ENCODE results near the gene NCOA7.
"Not testable (repeated sequence)": the region's sequence is repeated elsewhere in the genome, so short reads cannot be mapped to it uniquely, and the experiment has no call there.

The NCOA7 gene

DNA sequence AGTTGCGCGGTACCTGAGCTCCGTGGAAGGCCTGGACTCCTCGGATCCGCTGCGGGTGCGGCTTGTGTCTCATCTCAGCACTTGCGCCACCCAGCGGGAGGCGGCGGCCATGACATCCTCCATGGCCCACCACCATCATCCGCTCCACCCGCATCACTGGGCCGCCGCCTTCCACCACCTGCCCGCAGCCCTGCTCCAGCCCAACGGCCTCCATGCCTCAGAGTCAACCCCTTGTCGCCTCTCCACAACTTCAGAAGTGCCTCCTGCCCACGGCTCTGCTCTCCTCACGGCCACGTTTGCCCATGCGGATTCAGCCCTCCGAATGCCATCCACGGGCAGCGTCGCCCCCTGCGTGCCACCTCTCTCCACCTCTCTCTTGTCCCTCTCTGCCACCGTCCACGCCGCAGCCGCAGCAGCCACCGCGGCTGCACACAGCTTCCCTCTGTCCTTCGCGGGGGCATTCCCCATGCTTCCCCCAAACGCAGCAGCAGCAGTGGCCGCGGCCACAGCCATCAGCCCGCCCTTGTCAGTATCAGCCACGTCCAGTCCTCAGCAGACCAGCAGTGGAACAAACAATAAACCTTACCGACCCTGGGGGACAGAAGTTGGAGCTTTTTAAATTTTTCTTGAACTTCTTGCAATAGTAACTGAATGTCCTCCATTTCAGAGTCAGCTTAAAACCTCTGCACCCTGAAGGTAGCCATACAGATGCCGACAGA, 31.4 kb upstream of the NCOA7 start:
- DNase-seq, result no peak

- DNase-seq, result no peak
Measured at GRCh38 chr6:125759959-125760457, 30.8 kb upstream of the NCOA7 start.

GRCh38 chr6:125764121-125764671, 26.6 kb upstream of the NCOA7 start:
- no peak for DNase-seq

- DNase-seq, result no peak
Measured at GRCh38 chr6:125765944-125766343, 24.8 kb upstream of the NCOA7 start.

GRCh38 chr6:125766641-125767040, 24.1 kb upstream of the NCOA7 start:
- no peak for DNase-seq

DNA sequence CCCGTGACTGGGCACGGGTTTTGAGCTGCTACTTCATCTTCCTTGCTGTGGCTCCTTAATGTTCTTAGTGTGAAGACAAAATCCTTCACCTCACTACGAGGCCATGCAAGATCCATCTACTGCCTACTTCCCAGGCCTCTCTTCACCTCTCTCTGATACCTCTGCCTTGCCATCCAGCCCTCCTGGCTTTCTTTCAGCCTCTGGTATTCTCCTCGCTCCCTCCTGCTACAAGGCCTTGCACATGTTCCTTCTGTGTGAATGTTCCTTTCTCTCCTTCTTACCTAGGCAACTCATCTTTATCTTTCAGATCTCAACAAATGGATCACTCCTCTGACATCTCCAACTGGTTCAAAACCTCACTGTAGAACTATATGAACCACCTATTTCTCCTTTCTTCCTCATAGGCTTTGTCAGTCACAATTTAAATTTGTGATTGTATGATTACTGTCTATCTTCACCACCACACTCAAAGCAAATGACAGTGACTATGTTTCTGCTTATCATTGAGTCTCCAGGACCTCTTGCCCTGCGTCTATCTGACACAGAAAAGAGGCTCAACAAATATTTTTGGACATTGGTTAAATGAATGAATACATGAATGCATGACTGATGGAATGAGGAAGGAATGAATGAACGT, 21.5 kb upstream of the NCOA7 start:
- no peak for DNase-seq

DNA sequence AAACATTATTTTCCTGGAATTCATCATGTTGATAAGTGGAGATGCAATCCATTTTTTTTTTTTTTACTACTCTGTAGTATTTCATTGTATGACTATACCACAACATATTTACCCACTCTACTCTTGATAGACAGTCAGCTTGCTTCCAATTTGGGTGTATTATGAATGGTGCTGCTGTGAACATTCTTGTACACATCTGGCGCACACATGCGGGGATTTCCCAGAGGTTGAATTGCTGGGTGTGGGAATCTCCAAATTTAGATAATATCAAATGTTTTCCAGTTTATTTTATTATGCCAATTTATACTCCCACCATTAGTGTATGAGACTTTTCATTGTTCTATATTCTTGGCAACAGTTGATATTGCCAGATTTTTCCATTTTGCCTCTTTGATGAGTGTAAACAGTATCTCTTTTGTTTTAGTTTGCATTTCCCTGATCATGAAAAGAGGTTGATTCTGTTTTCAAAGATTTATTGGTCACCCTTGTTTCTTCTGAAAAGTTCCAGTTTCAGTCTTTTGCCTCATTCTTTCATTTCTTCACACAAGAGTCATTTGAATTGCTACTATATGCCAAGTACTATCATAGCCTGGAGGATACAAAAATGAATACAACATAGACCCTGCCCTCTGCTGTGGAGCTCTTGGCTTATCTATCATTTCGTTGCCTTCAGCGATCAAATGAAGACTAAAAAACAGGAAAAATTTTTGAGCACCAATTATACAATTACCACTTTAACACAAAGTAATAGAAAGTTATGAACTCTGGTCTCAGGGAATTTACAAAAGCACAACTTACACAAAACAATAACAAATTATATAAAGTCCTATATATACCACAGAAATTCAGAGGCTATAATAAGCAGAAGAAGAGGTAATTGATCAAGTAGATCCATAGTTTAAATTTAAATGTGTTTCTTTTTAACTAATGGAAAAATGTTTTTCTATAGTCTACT, 17.1 kb upstream of the NCOA7 start:
- no peak for DNase-seq

DNA sequence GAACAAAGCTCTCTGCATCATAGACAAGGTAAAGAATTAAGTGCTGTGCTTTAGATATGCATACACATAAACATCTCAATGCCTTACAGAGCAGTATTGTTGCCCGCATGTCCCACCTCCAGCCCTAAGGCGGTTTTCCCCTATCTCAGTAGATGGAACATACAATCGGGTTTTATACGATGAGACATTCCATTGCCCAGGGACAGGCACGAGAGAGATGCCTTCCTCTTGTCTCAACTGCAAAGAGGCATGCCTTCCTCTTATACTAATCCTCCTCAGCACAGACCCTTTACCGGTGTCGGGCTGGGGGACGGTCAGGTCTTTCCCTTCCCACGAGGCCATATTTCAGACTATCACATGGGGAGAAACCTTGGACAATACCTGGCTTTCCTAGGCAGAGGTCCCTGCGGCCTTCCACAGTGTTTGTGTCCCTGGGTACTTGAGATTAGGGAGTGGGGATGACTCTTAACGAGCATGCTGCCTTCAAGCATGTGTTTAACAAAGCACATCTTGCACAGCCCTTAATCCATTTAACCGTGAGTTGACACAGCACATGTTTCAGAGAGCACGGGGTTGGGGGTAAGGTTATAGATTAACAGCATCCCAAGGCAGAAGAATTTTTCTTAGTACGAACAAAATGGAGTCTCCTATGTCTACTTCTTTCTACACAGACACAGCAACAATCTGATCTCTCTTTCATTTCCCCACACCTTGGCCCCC, 14.5 kb upstream of the NCOA7 start:
- not testable (repeated sequence) for DNase-seq

- peak; percentile 98 for DNase-seq
Measured at GRCh38 chr6:125779924-125780539, 10.7 kb upstream of the NCOA7 start.

DNA sequence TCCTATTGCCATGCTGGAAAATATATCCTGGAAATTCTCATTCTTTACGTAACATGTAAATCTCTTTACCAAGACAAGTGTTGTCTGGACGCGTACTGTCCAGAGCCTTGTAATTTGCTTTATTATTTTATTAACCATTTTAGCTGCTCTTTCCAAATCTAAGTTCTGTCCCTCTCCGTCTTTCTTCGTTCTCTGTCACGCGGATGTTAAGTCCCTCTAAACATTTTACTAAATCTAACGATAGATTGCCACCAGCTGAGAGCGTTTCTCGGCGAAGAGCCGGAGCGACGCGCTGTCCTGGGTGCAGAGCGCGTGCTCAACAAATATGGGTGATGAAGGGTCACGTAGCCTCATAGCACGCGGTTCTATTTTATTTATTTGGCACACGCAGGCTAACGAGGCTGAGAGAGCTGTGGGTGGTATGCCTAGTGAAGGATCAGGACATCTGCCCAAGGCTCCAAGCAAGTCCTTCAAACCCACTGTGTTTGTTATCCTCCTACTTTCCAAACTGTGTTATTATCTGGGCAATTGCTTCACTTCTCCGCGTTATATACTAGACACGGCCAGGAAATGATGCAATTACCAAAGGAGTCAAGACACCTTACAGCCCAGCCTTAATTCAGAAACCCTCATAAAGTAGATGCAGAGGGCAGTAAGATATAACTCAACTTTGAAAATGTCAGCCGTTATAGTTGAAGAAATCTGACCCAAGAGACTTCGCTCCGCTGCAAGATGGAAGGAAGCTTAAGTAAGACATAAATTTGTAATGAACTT, 10.0 kb upstream of the NCOA7 start:
- peak; percentile 87 for DNase-seq

DNA sequence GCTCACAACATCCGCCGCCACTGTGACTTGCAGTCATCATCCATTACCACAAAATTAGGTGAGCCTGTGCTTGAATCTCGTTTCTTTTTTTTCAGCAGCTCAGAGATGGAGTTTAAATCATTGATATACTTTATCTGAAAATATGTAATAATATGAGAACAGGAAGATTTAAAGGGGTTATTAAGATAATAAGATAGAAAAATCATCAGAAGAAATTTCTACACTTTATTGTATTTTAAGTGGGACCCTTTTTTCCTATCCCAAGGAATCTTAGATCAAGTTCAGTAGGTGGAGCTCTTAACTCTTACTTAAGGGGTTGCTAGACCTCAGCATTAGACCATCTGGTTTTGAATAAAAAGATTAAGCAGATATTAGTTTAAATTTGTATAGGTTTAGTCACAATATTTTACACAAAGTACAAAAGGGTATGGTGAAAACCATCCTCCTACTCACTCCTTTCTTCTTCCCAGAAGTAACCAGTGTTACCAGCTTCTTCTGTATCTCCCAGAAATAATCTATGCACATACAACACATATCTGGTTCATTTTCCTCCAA, 9.4 kb upstream of the NCOA7 start:
- peak; percentile 65 for DNase-seq

GRCh38 chr6:125784365-125784764, 6.4 kb upstream of the NCOA7 start:
- no peak for DNase-seq

- DNase-seq, result peak; percentile 76
Measured at GRCh38 chr6:125787791-125788190, 3.0 kb upstream of the NCOA7 start.

GRCh38 chr6:125789167-125789566, 1.6 kb upstream of the NCOA7 start:
- DNase-seq, result peak; percentile 64

DNA sequence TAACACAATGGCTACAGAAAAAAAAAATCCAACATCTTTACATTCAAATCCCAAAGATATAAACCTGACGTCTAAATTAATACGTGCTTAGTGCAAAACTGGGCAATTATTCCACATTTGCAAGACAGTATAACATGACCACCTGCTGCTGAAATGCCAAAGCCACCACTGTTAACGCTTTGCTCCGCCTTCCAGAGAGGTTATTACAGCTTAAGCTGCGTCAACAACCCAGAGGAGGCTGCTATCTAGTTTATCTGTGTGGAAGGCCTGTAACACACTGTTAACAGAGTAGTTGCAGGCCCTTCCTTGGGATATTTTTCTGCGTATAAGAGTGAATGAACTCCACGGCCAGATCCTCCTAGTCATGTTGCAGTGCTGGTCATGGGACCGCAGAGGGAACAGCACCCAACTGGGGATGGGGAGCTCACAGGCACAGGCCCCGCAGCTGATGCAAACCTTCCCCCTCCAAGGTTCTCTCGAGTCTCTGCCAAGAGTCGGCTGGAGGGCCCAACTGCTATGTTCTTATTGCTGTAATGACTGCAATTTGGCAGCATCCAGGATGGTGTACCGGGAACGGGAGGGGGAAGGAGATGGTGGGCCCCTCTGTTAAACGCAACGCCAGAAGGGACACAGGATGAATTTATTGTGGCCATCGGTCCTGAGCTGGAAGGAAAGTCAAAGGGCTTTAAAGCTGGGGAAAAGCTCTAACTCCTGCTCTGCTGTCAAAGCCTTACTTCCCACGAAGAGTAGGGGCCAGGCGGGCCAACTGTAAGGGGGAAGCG, 993 bp upstream of the NCOA7 start:
- DNase-seq, result peak; percentile 97

DNA sequence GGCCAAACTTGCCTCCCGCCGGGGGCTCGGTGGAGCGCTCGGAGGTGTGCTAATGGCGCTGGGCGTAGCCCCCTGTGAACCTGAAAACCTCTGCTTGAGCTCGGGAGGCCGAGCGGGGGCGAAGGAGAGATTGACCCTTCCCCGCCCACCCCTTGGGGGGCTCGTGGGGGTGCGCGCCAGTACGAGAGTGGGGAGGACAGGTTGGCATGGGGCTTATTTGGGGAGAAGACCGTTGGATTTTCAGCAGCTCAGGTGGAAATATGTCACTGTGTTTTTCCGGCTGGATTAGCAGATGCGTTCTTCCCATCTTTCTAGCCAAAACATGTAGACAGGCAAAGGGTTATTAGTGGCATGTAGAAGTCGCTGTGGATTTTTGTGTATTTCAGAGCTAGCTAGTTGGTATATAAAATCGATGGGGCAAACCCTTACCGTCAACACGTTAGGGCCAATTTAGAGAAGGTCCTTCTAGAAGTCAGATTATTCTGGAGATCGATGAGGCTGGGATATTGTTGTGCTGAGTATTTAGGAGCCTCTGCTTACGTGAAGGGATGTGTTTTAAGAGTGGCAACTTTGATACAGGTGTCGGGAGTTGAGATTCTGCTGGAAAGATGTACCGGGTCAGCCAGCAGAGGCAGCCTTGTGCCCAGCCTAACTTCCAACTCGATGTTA, 525 bp downstream of the NCOA7 start:
- peak; percentile 81 for DNase-seq

GRCh38 chr6:125791820-125792165, 1.0 kb downstream of the NCOA7 start:
- DNase-seq, result no peak

GRCh38 chr6:125792172-125792571, 1.4 kb downstream of the NCOA7 start:
- no peak for DNase-seq

DNA sequence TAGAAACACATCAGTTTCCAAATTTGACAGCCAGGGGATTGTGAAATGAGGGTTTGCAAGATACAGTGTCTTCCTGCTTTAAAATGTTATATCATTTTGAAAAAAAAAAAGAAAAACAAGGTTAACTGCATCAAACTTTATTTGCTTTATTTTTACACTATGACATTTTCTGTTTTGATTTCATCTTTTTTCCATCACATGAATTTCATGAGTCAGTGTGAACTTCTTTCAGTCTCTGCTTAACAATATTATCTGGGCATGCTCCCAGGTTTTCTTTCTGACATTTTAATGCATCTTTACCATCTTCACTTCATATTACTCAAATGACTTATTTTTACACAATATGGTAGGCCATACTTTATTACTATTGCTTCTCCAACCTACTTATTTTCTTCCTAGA, 1.9 kb downstream of the NCOA7 start:
- no peak for DNase-seq

Data from hematopoietic multipotent progenitor cell treated with erythropoietin and hydrocortisone succinate and interleukin-3 and kit ligand, for 6 days (in vitro differentiated cells).